HTR-8/SVneo (cell line): ENCODE results near the gene SLX9.
A peak's percentile ranks its signal among the peaks of the same experiment; 100 is the strongest.

Source experiments
- DNase-seq: peaks from one replicate; pipeline ENCODE4 v3.0.0; 2011; ENCODE audit warnings: low spot score, mixed read lengths; ENCODE audit not compliant: insufficient read length
- FAIRE-seq: peaks from 2 replicates; lab custom pipeline; 2011; peaks lifted over from hg19 to GRCh38; lab: Jason Lieb, UNC

The SLX9 gene, protein sequence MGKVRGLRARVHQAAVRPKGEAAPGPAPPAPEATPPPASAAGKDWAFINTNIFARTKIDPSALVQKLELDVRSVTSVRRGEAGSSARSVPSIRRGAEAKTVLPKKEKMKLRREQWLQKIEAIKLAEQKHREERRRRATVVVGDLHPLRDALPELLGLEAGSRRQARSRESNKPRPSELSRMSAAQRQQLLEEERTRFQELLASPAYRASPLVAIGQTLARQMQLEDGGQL

DNA sequence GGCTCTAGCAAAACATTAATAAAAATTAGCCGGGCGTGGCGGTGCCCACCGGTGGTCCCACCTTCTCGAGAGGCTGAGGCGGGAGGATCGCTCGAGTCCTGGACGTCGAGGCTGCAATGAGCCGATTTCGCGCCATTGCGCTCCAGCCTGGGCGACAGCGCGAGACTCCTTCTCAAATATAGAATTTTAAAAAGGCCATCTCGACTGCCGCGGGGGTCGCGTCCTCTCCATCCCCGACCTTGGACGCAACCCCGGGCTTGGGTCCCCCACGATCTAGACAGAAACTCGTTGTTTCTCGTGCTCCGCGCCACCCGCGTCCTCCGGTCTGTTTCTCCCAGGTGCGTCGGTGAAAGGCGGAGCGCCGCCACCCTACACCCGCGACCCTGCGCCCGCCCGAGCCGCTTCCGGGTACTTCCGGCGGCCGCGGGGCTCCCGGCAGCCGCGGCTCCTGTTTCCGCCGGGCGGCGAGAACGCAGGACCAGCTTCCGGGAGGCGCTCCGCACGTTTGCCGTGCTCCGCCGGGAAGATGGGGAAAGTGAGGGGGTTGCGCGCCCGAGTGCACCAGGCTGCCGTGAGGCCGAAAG lies at the start of gene SLX9:
Gene SLX9, plus strand, starts transcription at position 498 of the 584 bp plus-strand sequence. Its CDS starts 29 bp downstream, at position 527.
- peak; percentile 84 for DNase-seq
- peak; percentile 31 for FAIRE-seq

DNA sequence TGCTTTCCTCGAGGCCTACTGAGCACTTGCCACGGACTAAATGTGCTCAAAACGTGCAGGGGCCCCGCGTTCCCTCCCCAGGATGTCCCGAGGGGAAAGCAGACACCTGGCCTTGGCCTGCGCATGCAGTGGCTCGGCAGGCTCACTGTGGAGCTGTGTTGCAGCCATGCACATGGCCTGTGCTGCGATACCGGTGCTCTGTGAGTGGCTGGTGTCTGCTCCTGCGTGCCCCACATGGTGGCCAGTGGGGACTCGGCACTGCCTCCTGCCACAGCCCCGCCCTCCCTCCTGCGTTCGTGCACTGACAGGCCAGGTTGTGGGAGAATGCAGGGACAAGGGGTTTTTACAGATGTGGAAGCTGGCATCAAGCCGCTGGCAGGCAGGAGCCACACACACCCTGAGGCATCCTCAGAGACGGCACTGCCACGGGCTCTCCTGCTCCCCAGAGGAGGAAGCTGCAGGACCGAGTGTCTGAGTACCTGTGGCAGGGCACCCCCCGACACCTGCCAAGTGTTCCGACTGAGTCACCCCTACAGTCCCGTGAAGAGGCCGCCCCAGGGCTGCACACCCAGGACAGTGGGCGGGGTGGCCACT lies 49.4 kb upstream of the SLX9 start:
- DNase-seq (no peak), FAIRE-seq (no peak)

DNA sequence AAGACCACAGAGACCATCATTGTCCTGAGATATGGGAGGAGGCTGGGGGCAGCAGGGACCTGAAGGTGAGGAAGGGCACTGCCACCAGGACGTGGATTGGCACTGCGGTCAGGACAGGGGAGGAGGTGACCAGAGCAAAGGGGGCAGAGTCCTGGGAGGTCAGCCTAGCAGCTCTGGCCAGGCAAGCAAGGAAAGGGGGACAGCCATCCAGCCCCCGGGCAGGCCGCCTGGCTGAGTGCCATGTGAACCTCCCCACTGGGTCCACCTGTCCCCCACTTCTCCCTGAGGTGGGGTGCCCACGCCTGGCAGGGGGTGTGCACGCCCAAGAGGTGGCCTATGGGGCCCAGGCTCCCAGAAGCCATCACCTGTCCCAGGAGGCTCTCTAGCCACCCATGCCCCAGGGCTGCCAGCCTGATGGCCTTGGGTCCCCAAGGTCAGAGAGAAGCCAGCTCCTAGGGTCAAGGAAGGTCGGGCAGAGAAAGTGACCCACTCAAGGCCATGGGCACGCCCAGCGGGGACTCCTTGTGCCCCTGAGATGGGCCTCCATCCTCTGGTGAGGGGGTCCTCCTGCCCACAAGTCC lies 48.8 kb upstream of the SLX9 start:
- FAIRE-seq (no peak), DNase-seq (no peak)

DNA sequence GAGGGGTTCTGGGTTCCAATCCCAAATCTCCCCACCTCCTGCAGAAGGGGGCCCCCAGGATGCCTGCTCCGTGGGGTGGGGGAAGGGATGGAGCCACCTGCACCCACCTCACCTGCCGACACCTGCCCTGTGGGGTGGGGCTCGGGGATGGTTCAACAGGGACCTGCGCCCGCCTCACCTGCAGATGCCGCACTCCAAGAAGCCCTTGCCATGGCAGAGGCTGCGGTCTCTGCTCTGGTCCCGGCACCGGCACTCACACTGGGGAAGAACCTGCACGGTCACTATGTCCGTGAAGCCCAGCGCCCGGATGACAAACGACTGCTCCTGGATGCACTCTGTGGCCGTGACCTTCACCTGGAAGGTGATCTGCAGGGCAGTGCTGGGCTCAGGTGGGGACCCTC lies 48.2 kb upstream of the SLX9 start:
- FAIRE-seq (no peak), DNase-seq (no peak)

DNA sequence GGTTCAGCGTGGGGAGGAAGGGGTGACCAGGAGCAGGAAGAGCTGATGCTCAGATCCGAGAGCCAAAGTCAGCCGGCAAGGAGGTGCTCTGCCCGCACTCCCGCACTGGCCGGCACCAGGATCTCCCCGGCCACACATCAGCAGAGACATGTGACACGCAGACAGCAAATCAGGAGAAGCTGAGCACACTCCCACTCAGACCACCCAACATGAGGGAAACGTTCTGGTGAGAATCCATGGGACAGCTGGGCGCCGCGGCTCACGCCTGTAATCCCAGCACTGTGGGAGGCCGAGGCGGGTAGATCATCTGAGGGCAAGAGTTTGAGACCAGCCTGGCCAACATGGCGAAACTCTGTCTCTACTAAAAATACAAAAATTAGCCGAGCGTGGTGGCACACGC lies 47.7 kb upstream of the SLX9 start:
- no peak for FAIRE-seq
- DNase-seq, result no peak

DNA sequence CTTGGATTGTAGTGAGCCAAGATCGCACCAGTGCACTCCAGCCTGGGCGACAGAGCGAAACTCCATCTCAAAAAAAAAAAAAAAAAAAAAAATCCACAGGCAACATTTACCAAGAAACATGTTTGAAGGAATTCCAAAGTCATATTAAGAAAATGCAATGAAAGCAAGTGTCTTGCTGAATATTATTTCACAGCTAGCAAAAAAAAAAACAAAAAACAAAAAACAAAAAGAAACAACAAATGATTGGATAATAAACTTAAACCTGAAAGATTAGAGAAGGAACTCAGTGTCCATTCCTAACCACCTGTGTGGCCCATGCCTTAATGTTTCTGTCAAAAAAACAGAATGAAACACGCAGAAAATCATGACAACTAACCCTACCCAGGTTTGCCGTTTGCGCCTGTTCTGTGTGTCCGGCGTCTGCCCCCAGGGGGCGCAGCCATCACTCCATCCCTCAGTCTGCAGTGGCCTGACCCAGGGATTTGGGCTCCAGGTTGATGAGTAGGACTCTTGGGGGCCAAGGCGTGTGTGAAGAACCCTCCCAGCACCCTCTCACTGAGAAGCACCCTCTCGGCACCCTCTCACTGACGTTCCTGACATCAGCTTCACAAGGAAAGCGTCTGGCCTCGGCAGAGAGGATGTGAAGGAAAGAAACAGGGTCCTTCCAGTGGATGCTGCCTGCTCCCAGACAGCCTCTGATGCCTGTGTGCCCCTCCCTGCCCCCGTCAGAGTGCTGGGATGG lies 47.1 kb upstream of the SLX9 start:
- DNase-seq (peak; percentile 63), FAIRE-seq (no peak)

DNA sequence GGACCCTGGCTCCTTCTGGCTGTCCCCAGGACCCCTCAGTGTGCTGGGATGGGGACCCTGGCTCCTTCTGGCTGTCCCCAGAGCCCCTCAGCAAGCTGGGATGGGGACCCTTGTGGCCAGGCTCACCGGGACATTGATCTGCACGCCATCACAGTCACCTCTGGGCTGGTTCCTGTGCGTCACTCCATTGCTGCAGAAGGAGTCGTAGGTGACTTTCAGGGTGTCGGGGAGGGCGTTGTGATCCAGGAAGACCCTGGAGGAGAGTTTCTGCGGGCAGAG lies 46.6 kb upstream of the SLX9 start:
- FAIRE-seq, result no peak
- no peak for DNase-seq

DNA sequence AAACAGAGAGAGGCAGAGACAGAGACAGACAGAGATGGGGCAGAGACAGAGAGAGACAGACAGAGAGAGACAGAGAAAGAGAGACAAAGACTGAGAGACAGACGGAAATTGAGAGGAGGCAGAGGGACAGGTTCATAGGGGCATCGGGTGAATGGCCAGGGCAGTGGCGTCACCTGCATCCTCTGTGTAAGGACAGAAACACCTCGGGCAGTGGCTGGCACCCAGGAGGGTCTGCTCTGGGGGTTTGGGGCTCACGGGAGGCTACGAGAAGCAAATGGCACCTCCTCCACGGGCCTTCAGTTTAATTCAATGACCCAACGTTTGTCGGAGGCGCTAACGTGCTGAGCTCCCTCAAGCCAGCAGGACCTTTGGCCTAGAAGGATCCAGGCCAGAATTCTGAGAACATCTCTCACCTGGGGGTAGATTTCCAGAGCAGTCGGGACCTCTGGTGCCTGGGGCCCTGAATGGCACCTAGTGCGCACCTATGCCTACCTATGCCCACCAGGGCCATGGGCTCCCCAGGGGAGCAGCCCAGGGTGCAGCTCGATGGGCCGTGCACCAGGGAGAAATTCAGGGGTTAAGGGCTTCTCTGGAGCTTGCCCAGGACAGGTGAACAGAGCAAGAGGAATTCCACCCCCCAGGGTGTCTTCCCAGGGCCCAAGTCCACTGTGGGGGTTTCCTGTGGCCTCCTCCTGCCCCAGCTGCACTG lies 45.7 kb upstream of the SLX9 start:
- FAIRE-seq, result no peak
- DNase-seq, result no peak

DNA sequence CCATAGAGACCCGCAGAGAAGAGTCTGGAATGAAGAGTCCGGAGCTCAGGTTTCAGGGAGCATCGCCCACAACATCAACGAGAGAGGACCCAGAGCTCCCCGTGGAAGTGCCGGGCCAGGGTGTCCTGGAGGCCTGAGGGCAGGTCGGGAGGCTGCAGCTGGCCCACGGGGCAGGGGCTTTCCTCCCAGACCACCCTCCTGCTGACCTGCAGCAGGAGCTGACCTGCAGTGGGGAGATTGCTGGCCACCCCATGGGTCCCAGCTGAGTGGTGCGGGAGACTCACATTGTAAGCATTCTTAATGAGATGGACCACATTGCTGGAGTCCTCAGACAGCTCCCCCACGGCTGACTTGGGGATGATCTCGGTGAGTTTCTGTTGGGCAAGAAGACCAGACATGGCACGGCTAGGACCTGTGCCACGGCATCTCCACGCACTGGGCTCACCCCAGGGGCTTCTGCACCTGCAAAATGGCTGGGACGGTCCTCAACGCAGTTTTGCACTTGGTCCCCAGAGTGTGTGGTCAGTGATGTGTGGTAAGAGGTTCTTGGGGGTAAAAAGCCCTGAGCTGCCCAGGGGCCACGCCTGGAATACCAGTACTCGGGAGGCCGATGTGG lies 45.0 kb upstream of the SLX9 start:
- no peak for FAIRE-seq

DNA sequence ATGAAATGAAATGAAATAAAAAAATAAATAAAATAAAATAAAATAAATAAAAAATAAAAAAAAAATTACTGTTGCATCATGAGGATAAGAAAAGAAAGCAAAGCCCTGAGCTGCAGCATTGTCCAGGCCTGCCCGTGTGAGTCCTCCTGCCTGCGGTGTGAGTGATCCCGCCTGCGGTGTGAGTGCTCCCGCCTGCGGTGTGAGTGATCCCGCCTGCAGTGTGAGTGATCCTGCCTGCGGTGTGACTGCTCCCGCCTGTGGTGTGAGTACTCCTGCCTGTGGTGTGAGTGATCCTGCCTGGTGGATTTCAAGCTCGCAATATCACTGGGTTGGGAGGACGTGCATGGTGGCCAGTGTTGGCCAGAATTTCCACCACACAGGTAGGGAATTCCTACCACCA lies 44.0 kb upstream of the SLX9 start:
- DNase-seq (no peak), FAIRE-seq (no peak)

More for the DNA sequence above, 45.0 kb upstream of the SLX9 start:
- DNase-seq, result no peak

DNA sequence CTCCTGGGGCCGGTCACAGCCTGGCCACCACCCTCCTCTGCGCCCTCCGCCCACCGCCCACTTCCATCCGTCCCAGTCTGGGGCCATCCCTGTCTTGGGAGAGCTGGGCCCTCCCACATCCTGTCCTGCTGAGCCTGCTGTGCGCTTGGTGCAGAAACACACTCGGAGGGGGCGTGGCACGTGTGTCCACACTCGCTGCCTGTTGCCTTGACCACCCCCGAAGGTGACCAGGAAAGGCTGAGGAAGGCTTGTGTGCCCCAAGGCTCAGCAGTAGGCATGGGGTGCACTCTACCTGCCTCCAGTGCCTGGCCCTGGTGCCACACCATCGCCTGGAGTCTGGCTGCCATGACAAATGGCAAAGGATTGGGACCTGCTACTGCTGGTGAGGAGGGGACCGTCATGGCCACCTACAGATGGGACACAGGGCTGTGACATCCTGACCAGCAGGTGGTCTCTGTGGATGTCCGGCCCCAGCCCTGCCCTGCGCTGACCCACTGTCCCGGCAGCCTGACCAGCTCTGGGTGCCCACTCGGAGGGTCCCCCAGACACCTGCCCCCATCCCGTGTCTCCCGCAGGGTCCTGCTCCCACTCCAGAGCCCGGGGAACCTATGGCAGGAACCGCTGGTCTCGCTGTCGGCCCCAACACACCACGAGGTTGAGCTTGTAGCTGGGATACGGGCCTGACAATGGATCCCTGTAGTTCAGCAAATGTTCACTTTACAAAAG lies 43.1 kb upstream of the SLX9 start:
- no peak for FAIRE-seq
- no peak for DNase-seq

DNA sequence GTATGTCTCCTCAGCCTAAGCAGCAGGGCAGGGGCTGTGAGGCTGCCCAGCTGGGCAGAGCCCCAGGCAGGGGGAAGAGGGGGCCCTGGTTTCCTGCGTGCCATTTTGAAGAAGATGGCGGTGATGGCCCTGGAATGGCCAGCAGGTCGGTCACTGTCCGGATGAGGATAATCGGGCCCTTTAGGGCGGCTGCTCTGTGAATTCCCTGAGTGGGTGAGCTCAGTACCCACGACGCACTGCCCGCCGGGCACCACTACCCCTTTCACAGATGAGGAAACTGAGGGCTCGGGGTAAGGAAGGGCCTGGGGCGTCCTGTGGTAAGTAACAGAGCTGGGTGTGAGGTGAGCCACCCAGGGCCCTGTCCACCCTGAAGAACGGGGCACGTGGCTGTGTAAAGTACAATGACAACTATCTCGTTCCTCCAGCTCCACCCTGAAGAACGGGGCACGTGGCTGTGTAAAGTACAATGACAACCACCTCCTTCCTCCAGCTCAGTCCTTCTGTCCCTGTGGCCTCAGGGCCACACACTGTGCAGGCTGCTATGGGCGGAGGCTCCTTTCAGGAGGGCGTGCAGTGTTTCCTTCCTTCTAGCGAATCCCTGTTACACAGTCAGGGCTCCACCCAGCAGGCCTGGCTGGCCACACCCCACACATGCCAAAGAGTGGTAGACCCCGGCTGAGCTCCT lies 42.4 kb upstream of the SLX9 start:
- peak; percentile 68 for FAIRE-seq
- no peak for DNase-seq

DNA sequence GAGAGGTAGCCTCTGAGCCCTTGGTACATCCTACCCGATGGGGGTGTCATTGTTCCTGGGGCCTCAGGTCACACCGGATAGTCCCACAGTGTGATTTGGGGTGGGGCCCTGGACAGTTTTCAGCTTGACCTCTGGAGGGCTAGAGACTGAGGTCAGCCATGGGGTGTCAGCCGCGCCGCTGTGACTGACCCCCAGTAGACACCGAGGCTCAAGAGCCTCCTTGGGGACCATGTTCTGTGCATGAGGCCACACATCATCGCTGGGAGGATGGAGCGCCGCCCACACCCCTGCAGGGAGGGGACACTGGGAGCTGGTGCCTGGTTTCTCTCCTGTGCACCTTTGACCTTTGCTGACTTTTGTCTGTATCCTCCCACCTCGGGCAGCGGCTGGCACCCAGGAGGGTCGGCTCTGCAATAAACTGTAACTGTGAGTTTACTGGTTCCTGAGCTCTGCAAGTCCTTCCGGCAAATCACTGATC lies 41.8 kb upstream of the SLX9 start:
- FAIRE-seq (no peak), DNase-seq (no peak)

DNA sequence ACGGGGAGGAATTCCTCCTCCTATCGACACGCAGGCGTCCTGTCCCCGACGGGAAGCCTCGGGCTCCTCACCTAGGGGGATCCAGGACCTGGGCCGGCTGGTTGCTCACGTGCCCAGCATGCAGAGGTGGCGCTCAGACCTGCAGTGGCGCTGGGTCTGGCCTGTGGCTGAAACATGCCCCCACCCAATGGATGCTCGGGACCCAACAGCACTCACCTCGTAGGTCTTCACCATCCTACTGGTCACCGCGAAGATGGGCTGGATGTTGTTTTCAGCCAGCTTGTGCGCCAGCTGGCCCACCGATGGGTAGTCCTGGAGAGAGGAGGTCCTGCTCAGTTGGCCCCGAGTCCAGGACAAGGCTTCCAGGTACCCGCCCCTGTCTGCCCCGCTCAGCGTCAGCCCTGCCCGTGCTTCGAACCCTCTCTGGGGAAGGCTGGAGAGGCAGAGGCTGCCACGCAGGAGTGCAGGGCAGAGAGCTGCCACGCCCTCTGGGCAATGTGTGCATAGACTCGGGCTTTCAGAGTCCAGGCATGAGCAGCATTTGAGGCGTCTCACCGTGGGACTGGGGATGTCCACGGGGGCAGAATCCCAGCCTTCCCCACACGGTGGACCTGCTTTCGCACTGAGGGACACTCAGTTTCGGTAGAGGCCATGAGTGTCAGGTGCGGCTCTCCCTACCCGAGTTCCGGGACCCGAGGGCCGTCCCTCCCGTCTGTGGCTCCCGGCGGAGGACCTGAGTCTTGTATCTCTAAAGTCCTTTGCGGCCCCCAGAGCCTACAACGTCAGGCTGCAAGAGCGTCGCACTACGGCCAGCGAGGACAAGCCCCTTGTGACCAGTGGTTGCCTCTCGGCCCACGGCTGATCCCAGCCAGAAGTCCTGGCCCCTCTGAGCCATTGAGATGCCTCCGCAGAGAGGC lies 40.7 kb upstream of the SLX9 start:
- DNase-seq (no peak), FAIRE-seq (no peak)

DNA sequence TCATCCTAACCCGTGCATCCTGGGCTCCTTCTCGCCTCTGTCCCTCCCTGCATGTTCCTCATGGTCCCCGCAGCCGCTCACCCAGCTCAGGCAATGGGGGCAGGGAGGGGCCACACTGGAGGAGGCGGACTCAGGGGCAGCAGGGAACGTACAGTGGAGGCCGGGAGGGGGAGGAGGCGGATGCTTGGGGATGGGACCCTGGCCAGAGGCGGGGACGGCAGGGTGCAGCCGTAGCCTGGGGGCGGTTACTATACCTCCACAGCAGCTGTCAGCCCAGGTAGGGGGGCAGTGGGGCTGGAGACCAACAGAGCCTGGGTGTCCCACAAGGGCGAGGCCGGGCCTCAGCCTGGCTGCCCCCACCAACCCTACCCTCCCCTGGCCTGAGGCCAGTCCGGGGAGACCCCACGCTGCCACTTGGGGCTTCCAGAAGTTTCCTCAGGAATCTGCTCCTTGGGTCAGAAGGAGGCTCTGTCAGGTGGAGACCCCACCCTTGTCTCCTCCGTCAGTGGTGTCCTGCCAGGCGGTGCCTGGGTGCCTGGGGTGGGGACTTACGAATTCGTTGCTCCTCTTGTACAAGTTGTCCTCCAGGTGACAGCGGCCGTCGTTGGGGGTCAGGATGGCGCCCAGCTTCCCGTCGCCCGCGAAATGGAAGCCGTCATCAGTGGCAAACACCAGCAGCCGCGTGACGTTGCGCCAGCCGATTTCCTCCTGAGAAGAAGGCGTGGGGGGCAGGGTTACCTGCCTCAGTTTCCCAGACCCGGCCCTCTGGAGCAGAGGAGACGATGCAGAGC lies 39.9 kb upstream of the SLX9 start:
- FAIRE-seq, result no peak
- DNase-seq, result no peak

DNA sequence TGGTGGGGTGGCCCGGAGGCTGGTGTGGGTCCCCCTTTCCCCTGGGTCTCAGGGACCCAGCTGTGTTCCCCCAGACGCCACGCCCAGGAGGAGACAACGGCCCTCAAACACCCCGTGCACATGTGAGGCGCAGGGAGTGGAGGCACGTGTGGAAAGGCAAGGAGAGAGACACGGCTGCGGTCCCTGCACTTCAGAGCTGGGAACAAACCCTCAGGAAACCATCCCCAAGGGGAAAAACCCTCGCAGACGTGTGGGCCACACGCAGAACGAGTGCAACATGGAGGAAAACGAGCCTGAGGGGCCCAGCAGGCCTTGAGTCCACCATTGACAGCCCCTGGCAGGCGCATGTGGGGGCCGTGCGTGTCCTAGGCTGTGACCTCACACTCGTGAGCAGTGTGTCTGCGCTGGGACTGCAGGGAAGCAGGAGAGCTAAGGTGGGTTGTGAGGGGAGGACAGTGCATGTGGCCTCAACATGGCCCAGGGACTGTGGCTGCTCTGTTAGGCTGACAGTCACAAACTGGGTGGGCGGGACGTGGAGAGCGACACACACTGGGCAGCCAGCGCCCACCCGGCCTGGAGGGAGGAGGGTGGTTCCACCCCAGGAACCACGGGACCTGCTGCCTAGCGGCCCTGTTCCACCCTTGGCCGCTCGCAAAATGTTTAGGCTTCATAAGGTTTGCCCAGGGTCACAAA lies 39.1 kb upstream of the SLX9 start:
- no peak for FAIRE-seq
- no peak for DNase-seq
